HepG2 (cell line): Measurements from ENCODE around the gene ASIC2. TPM values are rescaled to one million over a fixed set of nuclear protein-coding genes. Genes with fewer than 3 reads are reported as not detected.

ENCODE experiments used
- ATAC-seq: fragments of 200-7000 bp; cut with Tn5 transposase; 3 replicates; pipeline ENCODE4 v1.9.1; 2020; ENCODE audit warnings: mild to moderate bottlenecking, moderate library complexity
- BruUV-seq: library from RNA; stranded (reverse); fragments of 400-500 nt; replicated peaks from 2 replicates; lab custom pipeline; 2021; lab: Mats Ljungman, UMichigan
- CTCF ChIA-PET: fragments of 300-600 bp; formaldehyde crosslinking; extraction: SDS; loops from one replicate; lab custom pipeline; 2021; ENCODE audit warnings: low total read pairs, inconsistent platforms, low intra/inter-chr PET ratio; lab: Yijun Ruan, JAX
- POLR2A ChIA-PET: fragments of 350-600 bp; sonication (Branson Sonifier 250); formaldehyde crosslinking; loops from one replicate; lab custom pipeline; 2020; ENCODE audit warnings: antibody characterized with exemption, inconsistent platforms; lab: Yijun Ruan, JAX
- DNase-seq: peaks from one replicate; pipeline ENCODE4 v3.0.0-alpha.2; 2015; ENCODE audit warnings: low spot score
- FAIRE-seq: peaks from 3 replicates; lab custom pipeline; 2011; peaks lifted over from hg19 to GRCh38; lab: Jason Lieb, UNC
- H2AFZ ChIP-seq: one replicate; pipeline ENCODE4 v1.6.1; 2011; ENCODE audit warnings: low read length, inconsistent platforms
- H3K27ac ChIP-seq: fragments of 300-600 bp; 3 replicates; pipeline ENCODE4 v1.8.0; 2011; ENCODE audit warnings: mixed run types, mild to moderate bottlenecking, mixed read lengths, low read length, inconsistent platforms; ENCODE audit not compliant: insufficient read depth; ENCODE audit errors: extremely low read length
- H3K27me3 ChIP-seq, 2 experiments: fragments of 200-600 bp in 1 of 2; 2 replicates in 1 of 2; 3 replicates in 1 of 2; pipeline versions ENCODE4 v1.6.0 to v1.8.0; 2011; ENCODE audit warnings: low read length in 2 of 2, mild to moderate bottlenecking in 2 of 2, moderate library complexity in 2 of 2, inconsistent platforms in 1 of 2; ENCODE audit not compliant: insufficient read depth in 2 of 2, control insufficient read depth in 1 of 2
- H3K36me3 ChIP-seq, 2 experiments: fragments of 200-600 bp in 1 of 2; replicated peaks in 1 of 2; 2 replicates in 1 of 2; 3 replicates in 1 of 2; pipeline versions ENCODE4 v1.5.1 to v1.8.0; 2011; ENCODE audit warnings: low read length in 2 of 2, inconsistent platforms in 1 of 2; ENCODE audit not compliant: insufficient read depth in 2 of 2, control insufficient read depth in 1 of 2
- H3K4me1 ChIP-seq: 2 replicates; pipeline ENCODE4 v1.5.1; 2012; ENCODE audit warnings: low read length, inconsistent platforms; ENCODE audit not compliant: insufficient read depth
- H3K4me2 ChIP-seq: 2 replicates; pipeline ENCODE4 v1.6.0; 2011; ENCODE audit warnings: low read depth, low read length, inconsistent platforms
- H3K4me3 ChIP-seq, 3 experiments: fragments of 200-600 bp in 1 of 3; sonication (generic), shearing (Covaris generic) in 1 of 3; replicated peaks in 1 of 3; 2 replicates each; pipeline ENCODE4 v1.5.1; 2011 to 2016; ENCODE audit warnings: low read length in 3 of 3, inconsistent platforms in 2 of 3, low read depth in 2 of 3, mild to moderate bottlenecking in 2 of 3, control low read depth in 1 of 3, mixed read lengths in 1 of 3; ENCODE audit not compliant: insufficient read depth in 1 of 3
- H3K79me2 ChIP-seq: one replicate; pipeline ENCODE4 v1.6.1; 2011; ENCODE audit warnings: low read length, inconsistent platforms; ENCODE audit not compliant: insufficient read depth
- H3K9ac ChIP-seq: 2 replicates; pipeline ENCODE4 v1.6.0; 2011; ENCODE audit warnings: mild to moderate bottlenecking, low read depth, low read length, inconsistent platforms; ENCODE audit not compliant: insufficient read depth
- H3K9me3 ChIP-seq: 2 replicates; pipeline ENCODE4 v1.5.1; 2012; ENCODE audit warnings: mild to moderate bottlenecking, low read length
- H4K20me1 ChIP-seq: 2 replicates; pipeline ENCODE4 v1.6.0; 2011; ENCODE audit warnings: inconsistent platforms, mild to moderate bottlenecking, low read length, moderate library complexity; ENCODE audit not compliant: insufficient read depth
- ARID4A ChIP-seq: sonication (generic); formaldehyde crosslinking; IDR thresholded peaks from 2 replicates; pipeline ENCODE4 v1.5.0; 2020; ENCODE audit warnings: mild to moderate bottlenecking, missing genetic modification reagents, borderline replicate concordance
- JARID2 ChIP-seq: sonication (generic); formaldehyde crosslinking; IDR thresholded peaks from 2 replicates; pipeline ENCODE4 v1.8.1; 2023; ENCODE audit warnings: missing genetic modification reagents, inconsistent platforms; ENCODE audit not compliant: insufficient replicate concordance
- KIAA2018 ChIP-seq: sonication (generic); formaldehyde crosslinking; IDR thresholded peaks from 2 replicates; pipeline ENCODE4 v1.5.0; 2020; ENCODE audit warnings: mild to moderate bottlenecking, missing genetic modification reagents, borderline replicate concordance
- NCOA2 ChIP-seq: sonication (generic); formaldehyde crosslinking; IDR thresholded peaks from 2 replicates; pipeline ENCODE4 v1.8.0; 2022; ENCODE audit warnings: inconsistent platforms
- NFRKB ChIP-seq: fragments of 450-650 bp; IDR thresholded peaks from 2 replicates; pipeline ENCODE4 v1.6.1; 2017
- NR0B2 ChIP-seq: sonication (generic); formaldehyde crosslinking; IDR thresholded peaks from 2 replicates; pipeline ENCODE4 v1.4.0; 2020; ENCODE audit warnings: mild to moderate bottlenecking, missing genetic modification reagents
- NR2F1 ChIP-seq, 2 experiments: fragments of 450-650 bp in 1 of 2; formaldehyde crosslinking in 1 of 2; IDR thresholded peaks; 2 replicates each; pipeline versions ENCODE4 v1.5.0 to v1.6.1; 2016 to 2020; ENCODE audit warnings: mild to moderate bottlenecking in 1 of 2, missing compliant biosample characterization in 1 of 2, missing genetic modification reagents in 1 of 2, moderate library complexity in 1 of 2
- RAD21 ChIP-seq: fragments of 450-650 bp; formaldehyde crosslinking; IDR thresholded peaks from 2 replicates; pipeline ENCODE4 v1.5.0; 2020; ENCODE audit warnings: mild to moderate bottlenecking
- REPIN1 ChIP-seq: sonication (generic); formaldehyde crosslinking; IDR thresholded peaks from 2 replicates; pipeline ENCODE4 v1.8.0; 2022; ENCODE audit warnings: missing genetic modification reagents, low read depth, mild to moderate bottlenecking, borderline replicate concordance
- ZNF781 ChIP-seq: sonication (generic); formaldehyde crosslinking; IDR thresholded peaks from 2 replicates; pipeline ENCODE4 v1.5.1; 2020; ENCODE audit warnings: borderline replicate concordance, mild to moderate bottlenecking, missing genetic modification reagents; ENCODE audit errors: not compliant biosample characterization
- WGBS: methylation state at CpG from one replicate; pipeline ENCODE4 v1.1.6; 2017; ENCODE audit warnings: low lambda C conversion rate; 5-methylcytosine and 5-hydroxymethylcytosine counted together
- in situ Hi-C: cut with HindIII; loops from 2 replicates; pipeline ENCODE4 v1.10.0; 2017; ENCODE audit warnings: low pct_unique_long_range_greater_than_20kb; ENCODE audit not compliant: extremely low pct_ligation_motif_present
- intact Hi-C: fragments of 100-400 bp; cut with micrococcal nuclease; formaldehyde crosslinking; loops from one replicate; pipeline ENCODE4 v1.10.0; 2022; ENCODE audit not compliant: unreplicated experiment
- polyA plus RNA-seq, 8 experiments: library from polyadenylated mRNA; depleted of rRNA in 3 of 8; stranded (reverse) in 7 of 8; unstranded in 1 of 8; fragments of >200 nt; fragmentation: Illumina TruSeq in 4 of 8; extraction: Trizol in 4 of 8; gene quantifications; 2 replicates each; pipeline versions ENCODE4 v1.2.1 to v1.2.3, GENCODE V29; 2011 to 2016; ENCODE audit warnings: low read depth in 4 of 8, missing spikeins in 1 of 8, mixed read lengths in 1 of 8; ENCODE audit not compliant: insufficient read depth in 1 of 8
- total RNA-seq, 5 experiments: library from RNA; depleted of rRNA; stranded (reverse); fragments of >200 nt; fragmentation: Illumina TruSeq; extraction: Trizol; gene quantifications; 2 replicates each; pipeline ENCODE4 v1.2.3, GENCODE V29; 2016; ENCODE audit warnings: low read depth in 1 of 5

Gene ASIC2
- total and polyA plus RNA-seq, 2 of the 13 experiments (the other 11 are each of a cell fraction or from before 2014, with no cell fraction given) = not detected

GRCh38 chr17:33166472-33166871, 126.6 kb downstream of the ASIC2 start:
- DNase-seq = no peak
- WGBS = 10% methylated on average over 5 of the region's 5 CpGs
- no peak for TF ChIP-seq KIAA2018 (CRISPR knock-in tag)
- TF ChIP-seq JARID2 = no peak
- no peak for TF ChIP-seq NFRKB
- no peak for TF ChIP-seq NCOA2
- TF ChIP-seq REPIN1 (CRISPR knock-in tag) = no peak
- TF ChIP-seq NR2F1 (CRISPR knock-in tag; IDR thresholded peaks at IDR 0.05) = no peak
- no peak for TF ChIP-seq RAD21 (CRISPR knock-in tag)
- TF ChIP-seq ARID4A (CRISPR knock-in tag) = no peak
- TF ChIP-seq ZNF781 (CRISPR knock-in tag) = no peak
- no peak for TF ChIP-seq NR0B2 (CRISPR knock-in tag)

More at GRCh38 chr17:33166472-33166871, 126.6 kb downstream of the ASIC2 start:
- peaks cover 0 to 13% of the 10 kb centered on the region in 2 experiments; a peak in 1 of 5 replicates for H3K27me3 ChIP-seq
- no peaks in the 10 kb centered on the region for H3K9me3 ChIP-seq
- no peaks in the 10 kb centered on the region for H4K20me1 ChIP-seq
- intact Hi-C loops (no loop called here), in situ Hi-C loops (no loop called here)
- no peak overlapping the region for H2AFZ ChIP-seq
- no TSS peak for BruUV-seq
- ChIA-PET POLR2A (no interaction called here), CTCF (no interaction called here)
- no peak overlapping the region for H3K4me2 ChIP-seq
- ATAC-seq (no peak), FAIRE-seq (no peak)
- no peaks in the 10 kb centered on the region for H3K4me1 ChIP-seq
- no peak overlapping the region for H3K9ac ChIP-seq
- H3K79me2 ChIP-seq = no peaks in the 10 kb centered on the region
- no peak overlapping the region for H3K4me3 ChIP-seq
- no peaks in the 10 kb centered on the region for H3K36me3 ChIP-seq
- H3K27ac ChIP-seq = no peak overlapping the region
